ENCODE results near the gene LAMC2.

LAMC2 gene

GRCh38 chr1:183287191-183287675 is 101.2 kb downstream of the LAMC2 start:
- DNase-seq (ENCODE audit: low read depth): no peak

- no peak for DNase-seq (ENCODE audit: low read depth)
Observed at GRCh38 chr1:183288583-183288982, 102.5 kb downstream of the LAMC2 start.

DNA sequence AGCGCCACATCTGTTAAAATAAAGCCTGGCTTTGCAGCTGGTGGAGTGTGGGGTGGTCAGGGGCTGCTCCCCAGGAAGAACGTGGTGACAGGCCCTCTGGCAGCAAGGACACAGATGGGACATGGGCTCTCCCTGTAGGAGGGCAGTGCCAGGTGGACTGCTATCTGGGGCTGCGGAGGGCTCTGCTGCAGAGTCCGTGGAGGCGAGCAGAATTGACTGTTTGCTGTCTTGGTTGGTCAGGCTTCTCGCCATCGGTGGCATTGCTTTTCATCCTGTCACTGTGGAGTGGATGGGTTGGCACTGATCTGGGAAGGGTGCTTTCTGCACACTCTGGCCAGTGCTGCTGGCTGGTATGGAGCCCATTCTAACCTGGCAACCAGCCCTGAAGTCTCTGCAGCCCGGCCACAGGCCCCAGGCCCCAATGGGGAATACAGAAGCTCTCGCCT is 103.0 kb downstream of the LAMC2 start:
- DNase-seq (ENCODE audit: low read depth): no peak

DNA sequence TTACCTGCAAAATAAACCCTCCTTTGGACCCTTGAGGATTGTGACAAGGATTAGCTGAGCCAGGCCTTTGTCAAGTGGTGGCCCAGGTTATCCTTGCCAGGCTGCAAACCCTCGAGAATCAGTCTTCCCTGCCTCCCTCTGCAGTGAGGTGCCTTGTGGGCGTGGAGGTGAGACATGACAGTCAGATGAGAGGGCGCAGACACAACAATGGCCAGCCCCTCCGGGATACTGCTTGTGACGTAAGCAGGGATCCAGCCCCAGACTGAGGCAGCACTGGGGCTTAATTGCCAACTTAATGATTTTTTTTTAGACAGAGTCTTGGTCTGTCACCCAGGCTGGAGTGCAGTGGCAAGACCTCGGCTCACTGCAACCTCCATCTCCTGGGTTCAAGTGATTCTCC is 104.6 kb downstream of the LAMC2 start:
- DNase-seq (ENCODE audit: low read depth): no peak

DNA sequence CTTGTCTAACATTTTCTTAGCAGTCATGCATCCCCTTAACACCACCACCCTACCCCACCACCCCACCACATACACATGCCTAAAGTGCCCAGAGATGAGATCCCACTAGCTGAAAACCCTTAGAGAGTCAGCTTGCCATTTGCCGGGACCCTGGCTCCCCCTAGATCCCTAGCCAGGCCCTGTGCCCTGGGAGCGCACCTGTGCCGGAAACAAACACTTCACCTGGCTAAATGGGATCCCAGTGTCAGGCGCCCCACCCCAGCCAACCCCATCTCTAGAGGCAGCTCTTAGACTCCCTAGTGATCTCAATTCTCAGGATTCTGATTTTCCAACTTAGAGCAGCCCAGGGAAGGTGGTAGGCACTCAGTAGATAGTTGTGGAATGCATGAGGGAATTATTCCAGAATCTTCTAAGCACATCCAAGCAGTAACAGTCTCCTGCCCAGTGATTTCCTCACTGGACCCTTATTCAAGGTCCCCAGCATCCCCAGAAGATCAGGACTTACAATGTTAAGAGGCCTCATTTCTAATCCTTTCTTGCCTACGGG is 105.2 kb downstream of the LAMC2 start:
- no peak for DNase-seq (ENCODE audit: low read depth)

GRCh38 chr1:183291802-183292514 is 105.9 kb downstream of the LAMC2 start:
- DNase-seq (ENCODE audit: low read depth): peak; percentile 83

DNA sequence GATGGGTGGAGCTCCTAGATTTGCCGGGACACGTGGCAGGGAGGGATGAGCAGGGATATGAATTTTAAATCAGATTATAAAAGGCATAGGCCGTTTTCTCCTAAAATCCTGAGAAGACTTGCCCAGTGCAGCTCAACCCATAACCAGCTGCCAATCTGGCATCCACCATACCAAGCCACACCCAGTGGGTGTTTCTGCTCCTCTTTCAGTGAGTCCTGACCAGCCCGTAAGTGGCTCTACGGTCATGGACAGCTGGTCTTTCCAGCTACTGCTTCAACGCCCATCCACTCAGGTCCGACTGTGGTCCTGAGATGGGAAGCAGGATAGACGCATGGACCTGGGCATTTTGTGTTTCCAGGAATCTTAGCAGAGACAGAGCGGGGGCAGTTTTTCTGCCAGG is 107.2 kb downstream of the LAMC2 start:
- DNase-seq (ENCODE audit: low read depth): no peak

DNA sequence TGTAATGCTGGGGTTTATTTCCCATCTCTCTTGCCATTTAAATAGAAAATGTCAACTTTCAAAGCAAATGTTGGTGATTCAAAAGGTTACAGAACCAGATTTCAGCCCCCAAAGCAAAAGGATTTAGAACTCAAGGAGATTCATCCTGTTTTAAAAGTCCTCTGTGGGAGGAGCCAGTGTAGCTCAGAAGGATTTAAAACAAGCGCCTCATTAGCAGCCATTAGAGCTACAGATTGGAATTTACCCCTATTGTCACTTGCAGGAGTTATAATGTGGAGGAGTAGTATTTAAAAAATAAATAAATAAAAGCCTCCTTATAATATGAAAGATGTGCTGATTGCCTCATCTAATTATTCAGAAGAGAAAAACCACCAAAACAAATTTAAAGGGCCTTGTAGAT is 107.8 kb downstream of the LAMC2 start:
- no peak for DNase-seq (ENCODE audit: low read depth)

All from ELR (cell line).